Measurements from ENCODE around the gene CDH22.

The CDH22 gene

GRCh38 chr20:46323557-46323956 lies 15.3 kb upstream of the CDH22 start:
- DNase-seq: no peak

GRCh38 chr20:46322641-46323040 lies 14.3 kb upstream of the CDH22 start:
- DNase-seq: no peak

- no peak for DNase-seq
Measured at GRCh38 chr20:46317685-46318177, 9.4 kb upstream of the CDH22 start.

GRCh38 chr20:46316984-46317684 lies 8.8 kb upstream of the CDH22 start:
- no peak for DNase-seq

- DNase-seq: no peak
Measured at GRCh38 chr20:46315311-46315710, 7.0 kb upstream of the CDH22 start.

- DNase-seq: no peak
Measured at GRCh38 chr20:46312945-46313861, 4.9 kb upstream of the CDH22 start.

GRCh38 chr20:46312075-46312944 lies 4.0 kb upstream of the CDH22 start:
- peak; percentile 15 for DNase-seq

- no peak for DNase-seq
Measured at GRCh38 chr20:46311719-46312074, 3.4 kb upstream of the CDH22 start.

GRCh38 chr20:46311039-46311650 lies 2.8 kb upstream of the CDH22 start:
- DNase-seq: no peak

- DNase-seq: no peak
Measured at GRCh38 chr20:46309945-46310344, 1.6 kb upstream of the CDH22 start.

- no peak for DNase-seq
Measured at GRCh38 chr20:46307999-46308257, 370 bp downstream of the CDH22 start.

- DNase-seq: peak; percentile 47
Measured at GRCh38 chr20:46307139-46307998, 929 bp downstream of the CDH22 start.

GRCh38 chr20:46306743-46307138 lies 1.6 kb downstream of the CDH22 start:
- no peak for DNase-seq

GRCh38 chr20:46305973-46306360 lies 2.3 kb downstream of the CDH22 start:
- no peak for DNase-seq

GRCh38 chr20:46305331-46305972 lies 2.8 kb downstream of the CDH22 start:
- no peak for DNase-seq

GRCh38 chr20:46304852-46305251 lies 3.4 kb downstream of the CDH22 start:
- DNase-seq: no peak

GRCh38 chr20:46304361-46304760 lies 3.9 kb downstream of the CDH22 start:
- no peak for DNase-seq

- no peak for DNase-seq
Measured at GRCh38 chr20:46303176-46303956, 4.9 kb downstream of the CDH22 start.

GRCh38 chr20:46302106-46302505 lies 6.2 kb downstream of the CDH22 start:
- no peak for DNase-seq

- DNase-seq: no peak
Measured at GRCh38 chr20:46300281-46300680, 8.0 kb downstream of the CDH22 start.
